HG02759 (cell line): ENCODE measurements around the gene ETV4.

Experiments used
- ATAC-seq: cut with Tn5 transposase; IDR thresholded peaks from one replicate; pipeline ENCODE4 v1.9.1; 2021; ENCODE audit warnings: mild to moderate bottlenecking, moderate library complexity; ENCODE audit not compliant: unreplicated experiment

Gene ETV4

GRCh38 chr17:43547189-43547550, 1.0 kb upstream of the ETV4 start:
- ATAC-seq, result no peak

GRCh38 chr17:43545383-43545632, 832 bp downstream of the ETV4 start:
- ATAC-seq, result no peak

GRCh38 chr17:43543771-43544575, 2.2 kb downstream of the ETV4 start:
- ATAC-seq, result no peak

- ATAC-seq, result no peak
Measured at GRCh38 chr17:43543300-43543699, 2.8 kb downstream of the ETV4 start.

GRCh38 chr17:43542859-43543258, 3.3 kb downstream of the ETV4 start:
- ATAC-seq, result no peak

GRCh38 chr17:43540821-43541674, 5.1 kb downstream of the ETV4 start:
- no peak for ATAC-seq

GRCh38 chr17:43536236-43536992, 9.7 kb downstream of the ETV4 start:
- no peak for ATAC-seq

- no peak for ATAC-seq
Measured at GRCh38 chr17:43534909-43535308, 11.2 kb downstream of the ETV4 start.

- no peak for ATAC-seq
Measured at GRCh38 chr17:43533699-43534098, 12.4 kb downstream of the ETV4 start.

- no peak for ATAC-seq
Measured at GRCh38 chr17:43532581-43532980, 13.6 kb downstream of the ETV4 start.

- ATAC-seq, result no peak
Measured at GRCh38 chr17:43531955-43532354, 14.2 kb downstream of the ETV4 start.

- ATAC-seq, result no peak
Measured at GRCh38 chr17:43531082-43531378, 15.1 kb downstream of the ETV4 start.

GRCh38 chr17:43530288-43531081, 15.7 kb downstream of the ETV4 start:
- ATAC-seq, result no peak

- ATAC-seq, result no peak
Measured at GRCh38 chr17:43529947-43530287, 16.2 kb downstream of the ETV4 start.

GRCh38 chr17:43528988-43529814, 16.9 kb downstream of the ETV4 start:
- no peak for ATAC-seq

GRCh38 chr17:43528319-43528987, 17.7 kb downstream of the ETV4 start:
- no peak for ATAC-seq

- no peak for ATAC-seq
Measured at GRCh38 chr17:43526886-43527648, 19.1 kb downstream of the ETV4 start.

- ATAC-seq, result no peak
Measured at GRCh38 chr17:43524945-43525575, 21.1 kb downstream of the ETV4 start.

- ATAC-seq, result no peak
Measured at GRCh38 chr17:43521389-43521788, 24.8 kb downstream of the ETV4 start.
